ENCODE data around the gene TLE6. TPM values are rescaled to one million over a fixed set of nuclear protein-coding genes. Genes with fewer than 3 reads are reported as not detected.
A peak's percentile ranks its signal among the peaks of the same experiment; 100 is the strongest.

Gene TLE6
- total RNA-seq, 6 donors from 2014 or later: 4.1 to 49.2 (median 5.4) TPM

DNA sequence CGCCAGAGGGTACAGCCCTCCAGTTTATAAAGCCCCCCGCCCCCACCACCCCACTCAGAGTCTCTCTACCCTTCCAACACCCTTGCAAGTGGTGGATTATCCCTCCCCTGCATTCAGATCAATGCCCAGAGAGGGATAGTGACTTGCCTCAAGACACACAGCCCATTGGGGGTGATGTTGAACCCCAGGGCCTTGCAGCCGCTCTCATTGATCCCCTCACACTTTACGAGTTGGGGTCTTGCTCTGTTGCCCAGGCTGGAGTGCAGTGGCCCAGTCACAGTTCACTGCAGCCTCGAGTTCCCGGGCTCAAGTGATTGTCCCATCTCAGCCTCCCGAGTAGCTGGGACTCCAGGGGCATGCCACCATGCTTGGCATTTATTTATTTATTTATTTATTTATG lies 40.6 kb downstream of the TLE6 start:
- Histone ChIP-seq H3K36me3 (peaks cover 0 to 54% (median 17%) of the 10 kb centered on the region in 4 donors), H3K4me1 (no peaks in the 10 kb centered on the region), H3K27me3 (no peaks in the 10 kb centered on the region), H3K4me3 (no peak overlapping the region), H3K27ac (no peak overlapping the region), H3K9me3 (no peaks in the 10 kb centered on the region)
- WGBS, 2 donors: 95% methylated on average over 7 of the region's 7 CpGs
- ATAC-seq (ENCODE audit: low FRiP score in 2 of 2): no peak
- no peak for DNase-seq
- TF ChIP-seq POLR2AphosphoS5 (IDR thresholded peaks at IDR 0.05) (no peak), POLR2A (IDR thresholded peaks at IDR 0.05) (no peak)

DNA sequence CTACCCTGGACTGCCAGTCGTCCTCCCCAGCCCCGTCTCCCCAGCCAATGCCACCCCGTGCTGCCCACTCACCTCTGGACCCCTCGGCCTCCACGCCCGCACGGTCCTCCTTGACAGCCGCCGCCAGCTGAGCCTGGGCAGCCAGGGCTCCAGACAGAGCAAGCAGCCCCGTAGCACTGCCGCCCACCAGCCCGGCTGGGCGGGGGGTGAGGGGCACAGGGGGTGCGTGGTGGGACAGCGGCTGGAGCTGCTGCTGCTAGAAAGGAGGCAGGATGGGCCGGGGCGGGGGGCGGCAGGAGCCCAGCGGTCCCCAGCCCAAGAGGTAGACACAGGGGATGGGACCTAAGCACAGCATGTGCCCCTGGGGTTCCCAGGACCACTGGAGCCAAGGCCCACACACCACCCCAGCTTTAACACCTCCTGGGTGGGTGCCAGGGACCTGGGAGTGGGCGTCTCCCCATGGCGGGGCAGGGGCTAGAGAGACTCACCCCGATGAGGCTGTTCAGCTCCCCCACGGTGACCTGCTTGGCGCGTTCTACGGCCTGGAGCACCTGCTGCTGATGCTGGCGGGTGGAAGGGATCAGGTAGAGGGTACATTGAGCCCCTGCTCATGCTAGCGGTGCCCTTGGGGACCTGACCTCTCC lies 42.0 kb downstream of the TLE6 start:
- H3K27me3 ChIP-seq: no peaks in the 10 kb centered on the region
- H3K4me1 ChIP-seq: no peaks in the 10 kb centered on the region
- peak in 1 of 2 donors; percentile 73 for DNase-seq
- peaks cover 0 to 40% (median 11%) of the 10 kb centered on the region in 4 donors for H3K36me3 ChIP-seq
- H3K4me3 ChIP-seq: no peak overlapping the region
- H3K27ac ChIP-seq: no peak overlapping the region
- WGBS, 2 donors: 92 to 96% methylated on average over 15 to 28 of the region's 28 CpGs
- no peak for TF ChIP-seq EP300 (IDR thresholded peaks at IDR 0.05)
- TF ChIP-seq, protein P1, sequence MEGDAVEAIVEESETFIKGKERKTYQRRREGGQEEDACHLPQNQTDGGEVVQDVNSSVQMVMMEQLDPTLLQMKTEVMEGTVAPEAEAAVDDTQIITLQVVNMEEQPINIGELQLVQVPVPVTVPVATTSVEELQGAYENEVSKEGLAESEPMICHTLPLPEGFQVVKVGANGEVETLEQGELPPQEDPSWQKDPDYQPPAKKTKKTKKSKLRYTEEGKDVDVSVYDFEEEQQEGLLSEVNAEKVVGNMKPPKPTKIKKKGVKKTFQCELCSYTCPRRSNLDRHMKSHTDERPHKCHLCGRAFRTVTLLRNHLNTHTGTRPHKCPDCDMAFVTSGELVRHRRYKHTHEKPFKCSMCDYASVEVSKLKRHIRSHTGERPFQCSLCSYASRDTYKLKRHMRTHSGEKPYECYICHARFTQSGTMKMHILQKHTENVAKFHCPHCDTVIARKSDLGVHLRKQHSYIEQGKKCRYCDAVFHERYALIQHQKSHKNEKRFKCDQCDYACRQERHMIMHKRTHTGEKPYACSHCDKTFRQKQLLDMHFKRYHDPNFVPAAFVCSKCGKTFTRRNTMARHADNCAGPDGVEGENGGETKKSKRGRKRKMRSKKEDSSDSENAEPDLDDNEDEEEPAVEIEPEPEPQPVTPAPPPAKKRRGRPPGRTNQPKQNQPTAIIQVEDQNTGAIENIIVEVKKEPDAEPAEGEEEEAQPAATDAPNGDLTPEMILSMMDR (IDR thresholded peaks at IDR 0.05): no peak
- TF ChIP-seq POLR2A (IDR thresholded peaks at IDR 0.05): no peak
- TF ChIP-seq POLR2AphosphoS5 (IDR thresholded peaks at IDR 0.05): no peak
- ATAC-seq (ENCODE audit: low FRiP score in 2 of 2): peak in 1 of 2 donors; percentile 32
- H3K9me3 ChIP-seq: no peaks in the 10 kb centered on the region

DNA sequence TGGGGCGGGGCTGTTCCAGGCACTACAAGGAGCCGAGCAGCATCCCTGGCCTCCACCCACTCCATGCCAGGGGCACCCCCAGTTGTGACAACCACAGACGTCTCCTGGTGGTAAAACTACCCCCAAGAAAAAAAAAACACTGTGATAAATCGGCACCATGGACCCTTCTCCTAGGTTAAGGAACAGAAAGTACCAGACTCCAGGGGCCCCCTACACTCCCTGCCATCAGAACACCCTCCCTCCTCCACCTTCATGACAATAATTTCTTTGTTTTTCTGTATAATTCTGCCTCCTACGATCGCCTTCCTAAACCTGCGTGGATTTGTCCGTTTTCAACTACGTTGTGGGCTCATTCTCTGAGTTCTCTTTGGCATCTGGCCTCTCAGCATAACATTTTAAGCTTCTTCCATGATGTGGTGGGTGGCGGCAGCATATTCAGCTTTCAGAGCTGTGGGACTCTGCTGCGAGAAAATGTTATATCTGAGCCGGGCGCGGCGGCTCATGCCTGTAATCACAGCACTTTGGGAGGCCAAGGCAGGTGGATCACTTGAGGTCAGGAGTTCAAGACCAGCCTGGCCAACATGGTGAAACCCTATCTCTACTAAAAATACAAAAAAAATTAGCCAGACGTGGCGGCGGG lies 43.1 kb downstream of the TLE6 start:
- Histone ChIP-seq H3K36me3 (peaks cover 0 to 31% (median 6%) of the 10 kb centered on the region in 4 donors), H3K27me3 (no peaks in the 10 kb centered on the region), H3K4me1 (peaks cover 0 to 7% (median 6%) of the 10 kb centered on the region in 4 donors), H3K4me3 (no peak overlapping the region), H3K27ac (no peak overlapping the region), H3K9me3 (no peaks in the 10 kb centered on the region)
- 88 to 95% methylated on average over 17 to 18 of the region's 18 CpGs for WGBS, 2 donors
- no peak for DNase-seq
- ATAC-seq (ENCODE audit: low FRiP score in 2 of 2): no peak
- TF ChIP-seq EP300 (IDR thresholded peaks at IDR 0.05) (no peak), POLR2A (IDR thresholded peaks at IDR 0.05) (no peak), POLR2AphosphoS5 (IDR thresholded peaks at IDR 0.05) (no peak)
- TF ChIP-seq, protein P1 (IDR thresholded peaks at IDR 0.05): no peak

DNA sequence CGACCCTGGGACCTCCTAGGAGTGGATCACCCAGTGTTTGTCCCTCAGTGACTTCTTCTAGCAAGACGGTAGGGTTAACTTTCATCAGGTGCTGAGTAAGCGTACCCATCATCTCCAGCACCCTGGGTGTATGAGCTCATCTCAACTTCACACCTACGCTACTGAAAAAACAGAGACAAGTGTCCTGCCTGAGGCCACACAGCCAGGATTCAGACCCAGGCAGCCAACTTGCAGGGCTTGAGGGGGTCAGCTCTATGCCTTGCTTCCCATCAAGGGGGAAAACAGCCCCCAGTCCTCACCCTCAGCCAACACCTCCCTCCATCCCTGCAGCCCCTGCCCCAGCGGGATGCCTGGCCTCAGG lies 47.1 kb downstream of the TLE6 start:
- DNase-seq: no peak
- Histone ChIP-seq H3K27me3 (no peaks in the 10 kb centered on the region), H3K9me3 (no peaks in the 10 kb centered on the region), H3K27ac (no peak overlapping the region), H3K36me3 (peaks cover 0 to 13% (median 2%) of the 10 kb centered on the region in 4 donors), H3K4me3 (no peak overlapping the region), H3K4me1 (peaks cover 13 to 20% (median 16%) of the 10 kb centered on the region in 4 donors)
- 75 to 82% methylated on average over 4 to 5 of the region's 5 CpGs for WGBS, 2 donors
- TF ChIP-seq, protein P1 (IDR thresholded peaks at IDR 0.05): no peak
- ATAC-seq (ENCODE audit: low FRiP score in 2 of 2): no peak

DNA sequence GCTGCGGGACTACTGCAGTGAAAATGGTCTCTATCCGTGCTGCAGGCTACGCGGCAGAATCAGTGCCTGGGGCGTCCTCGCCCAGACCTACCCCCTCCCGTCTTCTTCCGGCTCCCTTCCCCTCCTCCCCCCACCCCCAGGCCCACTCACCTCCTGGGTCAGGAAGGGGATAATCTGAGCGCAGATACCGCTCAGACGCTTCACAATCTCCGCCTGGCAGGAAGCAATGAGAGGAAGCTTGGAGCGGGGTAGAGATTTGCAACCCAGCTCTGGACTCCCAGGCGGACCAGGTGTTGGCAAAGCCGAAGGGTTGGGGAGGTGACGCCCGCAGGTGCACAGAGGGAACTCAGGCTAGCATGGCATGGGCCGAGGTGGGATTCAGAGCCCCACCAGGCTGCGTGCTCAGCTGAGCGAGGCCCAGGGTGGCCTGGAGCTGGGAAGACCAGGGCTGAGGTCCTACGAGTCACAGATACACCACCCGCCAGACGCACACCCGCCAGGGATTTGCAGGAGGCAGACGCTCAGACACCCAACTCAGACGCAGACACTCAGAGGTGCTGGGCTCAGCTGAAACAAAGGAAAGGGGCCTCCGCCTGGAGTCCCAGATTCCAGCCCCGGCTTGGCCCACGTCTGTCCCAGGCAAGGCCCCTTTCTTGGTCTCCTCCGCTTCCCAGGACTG lies 47.6 kb downstream of the TLE6 start:
- Histone ChIP-seq H3K36me3 (peaks cover 0 to 8% (median 0%) of the 10 kb centered on the region in 4 donors), H3K4me1 (peaks cover 13 to 22% (median 19%) of the 10 kb centered on the region in 4 donors), H3K27me3 (no peaks in the 10 kb centered on the region), H3K4me3 (no peak overlapping the region), H3K9me3 (no peaks in the 10 kb centered on the region), H3K27ac (no peak overlapping the region)
- peak in 1 of 2 donors; percentile 53 for DNase-seq
- no peak for TF ChIP-seq POLR2A (IDR thresholded peaks at IDR 0.05)
- TF ChIP-seq, protein P1 (IDR thresholded peaks at IDR 0.05): no peak
- no peak for ATAC-seq (ENCODE audit: low FRiP score in 2 of 2)
- WGBS, 2 donors: 54 to 67% methylated on average over 16 to 30 of the region's 30 CpGs

Measured in upper lobe of left lung (tissue), 6 donors.